GM19463 (cell line): ENCODE data around the gene MRPL14.

Experiments used
- ATAC-seq: cut with Tn5 transposase; IDR thresholded peaks from one replicate; pipeline ENCODE4 v1.9.1; 2021; ENCODE audit warnings: mild to moderate bottlenecking, moderate library complexity; ENCODE audit not compliant: unreplicated experiment

MRPL14 gene

GRCh38 chr6:44067173-44068139 lies 59.8 kb downstream of the MRPL14 start:
- ATAC-seq: no peak

- no peak for ATAC-seq
Measured at GRCh38 chr6:44066394-44067172, 60.7 kb downstream of the MRPL14 start.

- no peak for ATAC-seq
Measured at GRCh38 chr6:44065443-44066140, 61.7 kb downstream of the MRPL14 start.

- no peak for ATAC-seq
Measured at GRCh38 chr6:44064948-44065272, 62.3 kb downstream of the MRPL14 start.

GRCh38 chr6:44064089-44064947 lies 62.9 kb downstream of the MRPL14 start:
- ATAC-seq: peak; percentile 53

- ATAC-seq: no peak
Measured at GRCh38 chr6:44063561-44064059, 63.6 kb downstream of the MRPL14 start.
